ENCODE data around the gene UNC119B.

Gene UNC119B

DNA sequence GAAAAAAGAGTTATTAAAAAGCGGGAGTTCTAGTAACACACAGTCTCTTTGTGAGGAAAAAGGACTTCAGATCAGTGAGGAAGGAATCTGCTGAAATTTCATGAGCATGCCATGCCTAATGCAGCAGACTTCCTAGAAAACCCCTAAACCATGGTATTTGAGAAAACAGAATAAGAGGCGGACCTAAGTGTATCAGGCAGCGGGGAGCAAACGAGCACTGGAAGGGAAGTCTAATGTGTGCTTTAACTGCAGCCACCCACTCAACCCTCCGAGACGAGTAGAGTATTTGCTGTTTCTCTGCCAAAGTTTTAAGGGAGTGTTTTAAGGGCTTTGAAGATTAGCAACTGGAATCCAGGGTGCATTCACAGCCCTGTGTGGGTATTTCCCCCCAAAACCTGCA, 51.8 kb downstream of the UNC119B start:
- DNase-seq (ENCODE audit: low read depth in 1 of 2, low spot score in 1 of 2) = no peak
- Histone ChIP-seq H3K27me3 (ENCODE audit: insufficient read depth, poor library complexity, severe bottlenecking) (no peaks in the 10 kb centered on the region), H3K4me3 (replicated peaks; ENCODE audit: insufficient read depth, low read length) (no peak overlapping the region), H3K27ac (replicated peaks) (no peak overlapping the region)
- TF ChIP-seq POLR2AphosphoS5 (IDR thresholded peaks at IDR 0.05; ENCODE audit: low read depth) (no peak), SPI1 (IDR thresholded peaks at IDR 0.05; ENCODE audit: borderline replicate concordance, low read depth) (no peak), GABPA (IDR thresholded peaks at IDR 0.05; ENCODE audit: low read depth) (no peak)
- TF ChIP-seq, protein P1, sequence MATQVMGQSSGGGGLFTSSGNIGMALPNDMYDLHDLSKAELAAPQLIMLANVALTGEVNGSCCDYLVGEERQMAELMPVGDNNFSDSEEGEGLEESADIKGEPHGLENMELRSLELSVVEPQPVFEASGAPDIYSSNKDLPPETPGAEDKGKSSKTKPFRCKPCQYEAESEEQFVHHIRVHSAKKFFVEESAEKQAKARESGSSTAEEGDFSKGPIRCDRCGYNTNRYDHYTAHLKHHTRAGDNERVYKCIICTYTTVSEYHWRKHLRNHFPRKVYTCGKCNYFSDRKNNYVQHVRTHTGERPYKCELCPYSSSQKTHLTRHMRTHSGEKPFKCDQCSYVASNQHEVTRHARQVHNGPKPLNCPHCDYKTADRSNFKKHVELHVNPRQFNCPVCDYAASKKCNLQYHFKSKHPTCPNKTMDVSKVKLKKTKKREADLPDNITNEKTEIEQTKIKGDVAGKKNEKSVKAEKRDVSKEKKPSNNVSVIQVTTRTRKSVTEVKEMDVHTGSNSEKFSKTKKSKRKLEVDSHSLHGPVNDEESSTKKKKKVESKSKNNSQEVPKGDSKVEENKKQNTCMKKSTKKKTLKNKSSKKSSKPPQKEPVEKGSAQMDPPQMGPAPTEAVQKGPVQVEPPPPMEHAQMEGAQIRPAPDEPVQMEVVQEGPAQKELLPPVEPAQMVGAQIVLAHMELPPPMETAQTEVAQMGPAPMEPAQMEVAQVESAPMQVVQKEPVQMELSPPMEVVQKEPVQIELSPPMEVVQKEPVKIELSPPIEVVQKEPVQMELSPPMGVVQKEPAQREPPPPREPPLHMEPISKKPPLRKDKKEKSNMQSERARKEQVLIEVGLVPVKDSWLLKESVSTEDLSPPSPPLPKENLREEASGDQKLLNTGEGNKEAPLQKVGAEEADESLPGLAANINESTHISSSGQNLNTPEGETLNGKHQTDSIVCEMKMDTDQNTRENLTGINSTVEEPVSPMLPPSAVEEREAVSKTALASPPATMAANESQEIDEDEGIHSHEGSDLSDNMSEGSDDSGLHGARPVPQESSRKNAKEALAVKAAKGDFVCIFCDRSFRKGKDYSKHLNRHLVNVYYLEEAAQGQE (IDR thresholded peaks at IDR 0.05; ENCODE audit: insufficient replicate concordance, low read depth) = no peak
- TF ChIP-seq, protein P2, sequence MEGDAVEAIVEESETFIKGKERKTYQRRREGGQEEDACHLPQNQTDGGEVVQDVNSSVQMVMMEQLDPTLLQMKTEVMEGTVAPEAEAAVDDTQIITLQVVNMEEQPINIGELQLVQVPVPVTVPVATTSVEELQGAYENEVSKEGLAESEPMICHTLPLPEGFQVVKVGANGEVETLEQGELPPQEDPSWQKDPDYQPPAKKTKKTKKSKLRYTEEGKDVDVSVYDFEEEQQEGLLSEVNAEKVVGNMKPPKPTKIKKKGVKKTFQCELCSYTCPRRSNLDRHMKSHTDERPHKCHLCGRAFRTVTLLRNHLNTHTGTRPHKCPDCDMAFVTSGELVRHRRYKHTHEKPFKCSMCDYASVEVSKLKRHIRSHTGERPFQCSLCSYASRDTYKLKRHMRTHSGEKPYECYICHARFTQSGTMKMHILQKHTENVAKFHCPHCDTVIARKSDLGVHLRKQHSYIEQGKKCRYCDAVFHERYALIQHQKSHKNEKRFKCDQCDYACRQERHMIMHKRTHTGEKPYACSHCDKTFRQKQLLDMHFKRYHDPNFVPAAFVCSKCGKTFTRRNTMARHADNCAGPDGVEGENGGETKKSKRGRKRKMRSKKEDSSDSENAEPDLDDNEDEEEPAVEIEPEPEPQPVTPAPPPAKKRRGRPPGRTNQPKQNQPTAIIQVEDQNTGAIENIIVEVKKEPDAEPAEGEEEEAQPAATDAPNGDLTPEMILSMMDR (IDR thresholded peaks at IDR 0.05; ENCODE audit: insufficient read depth, low read length) = no peak

DNA sequence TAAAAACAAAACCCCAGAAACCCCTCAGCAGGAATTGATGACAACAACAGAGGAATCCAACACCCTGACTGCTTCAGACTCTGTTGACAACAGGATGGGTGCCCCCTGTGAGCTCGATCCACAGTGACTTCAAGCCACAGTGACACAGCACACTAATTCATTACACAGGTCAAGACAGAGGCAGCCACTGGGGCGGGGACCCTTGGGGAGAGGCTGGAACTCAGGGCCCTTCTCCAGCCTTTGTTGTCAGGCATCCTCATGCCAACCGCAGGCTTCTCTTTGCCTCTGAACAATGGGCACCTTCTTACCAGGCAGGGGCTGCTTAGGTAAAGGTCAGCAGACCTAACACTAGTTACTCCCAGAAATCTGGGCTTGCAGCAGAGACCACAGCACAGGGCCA, 53.0 kb downstream of the UNC119B start:
- H3K4me3 ChIP-seq (replicated peaks; ENCODE audit: insufficient read depth, low read length) = no peak overlapping the region
- no peak for DNase-seq (ENCODE audit: low read depth in 1 of 2, low spot score in 1 of 2)
- H3K27me3 ChIP-seq (ENCODE audit: insufficient read depth, poor library complexity, severe bottlenecking) = no peaks in the 10 kb centered on the region
- TF ChIP-seq GABPA (IDR thresholded peaks at IDR 0.05; ENCODE audit: low read depth) (no peak), SPI1 (IDR thresholded peaks at IDR 0.05; ENCODE audit: borderline replicate concordance, low read depth) (no peak), POLR2AphosphoS5 (IDR thresholded peaks at IDR 0.05; ENCODE audit: low read depth) (no peak)
- TF ChIP-seq, protein P1 (IDR thresholded peaks at IDR 0.05; ENCODE audit: insufficient replicate concordance, low read depth) = no peak
- TF ChIP-seq, protein P2 (IDR thresholded peaks at IDR 0.05; ENCODE audit: insufficient read depth, low read length) = no peak
- H3K27ac ChIP-seq (replicated peaks) = no peak overlapping the region

DNA sequence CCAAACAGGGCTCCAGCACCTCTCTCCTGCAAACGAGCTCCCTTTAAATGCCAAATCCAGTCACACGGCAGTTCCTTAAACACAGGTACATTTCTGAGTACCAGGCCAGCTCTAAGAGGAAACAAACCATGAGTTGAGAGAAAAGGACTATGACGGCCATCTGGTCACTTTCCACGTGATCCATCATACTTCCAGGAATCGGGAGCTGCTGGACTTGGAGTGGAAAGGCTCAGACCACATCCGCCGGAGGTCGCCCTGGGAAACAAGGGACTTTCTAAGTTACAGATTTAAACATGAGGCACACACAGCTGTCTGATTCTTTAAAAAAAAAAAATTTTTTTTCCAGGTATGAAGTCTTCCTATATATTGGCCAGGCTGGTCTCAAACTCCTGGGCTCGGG, 54.6 kb downstream of the UNC119B start:
- Histone ChIP-seq H3K27me3 (ENCODE audit: insufficient read depth, poor library complexity, severe bottlenecking) (no peaks in the 10 kb centered on the region), H3K27ac (replicated peaks) (no peak overlapping the region), H3K4me3 (replicated peaks; ENCODE audit: insufficient read depth, low read length) (no peak overlapping the region)
- DNase-seq (ENCODE audit: low read depth in 1 of 2, low spot score in 1 of 2) = no peak
- TF ChIP-seq, protein P1 (IDR thresholded peaks at IDR 0.05; ENCODE audit: insufficient replicate concordance, low read depth) = no peak

DNA sequence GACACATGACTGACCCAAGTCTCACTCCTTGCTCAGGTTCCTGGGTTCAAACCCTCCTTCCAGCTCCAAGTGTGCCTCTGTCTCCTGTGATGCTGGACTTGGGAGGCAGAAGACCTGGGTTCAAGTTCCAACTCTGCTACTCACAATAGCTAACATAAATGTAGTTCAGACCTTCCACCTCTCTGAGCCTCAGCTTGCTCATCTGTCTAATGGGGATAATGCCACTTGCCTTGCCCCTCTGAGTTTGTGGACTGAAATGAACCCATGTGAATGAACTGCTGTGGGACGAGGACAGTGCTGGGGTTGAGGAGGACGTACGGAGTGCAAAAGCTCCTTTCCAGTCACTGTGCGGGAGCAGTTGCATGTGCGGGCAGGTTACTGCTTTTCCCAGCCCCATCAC, 56.3 kb downstream of the UNC119B start:
- Histone ChIP-seq H3K27ac (replicated peaks) (no peak overlapping the region), H3K27me3 (ENCODE audit: insufficient read depth, poor library complexity, severe bottlenecking) (no peaks in the 10 kb centered on the region), H3K4me3 (replicated peaks; ENCODE audit: insufficient read depth, low read length) (no peak overlapping the region)
- no peak for TF ChIP-seq GABPA (IDR thresholded peaks at IDR 0.05; ENCODE audit: low read depth)
- no peak for TF ChIP-seq SPI1 (IDR thresholded peaks at IDR 0.05; ENCODE audit: borderline replicate concordance, low read depth)
- no peak for TF ChIP-seq POLR2AphosphoS5 (IDR thresholded peaks at IDR 0.05; ENCODE audit: low read depth)
- TF ChIP-seq, protein P1 (IDR thresholded peaks at IDR 0.05; ENCODE audit: insufficient replicate concordance, low read depth) = no peak
- TF ChIP-seq, protein P2 (IDR thresholded peaks at IDR 0.05; ENCODE audit: insufficient read depth, low read length) = no peak
- no peak for DNase-seq (ENCODE audit: low read depth in 1 of 2, low spot score in 1 of 2)
